Natural killer cell treated with Interleukin-12 subunit alpha and Interleukin-12 subunit beta and Interleukin-15 and Interleukin-18, amount 100 ng/mL, for 72 hours (primary cell): ENCODE results near the gene ANAPC16. TPM values are rescaled to one million over a fixed set of nuclear protein-coding genes. Genes with fewer than 3 reads are reported as not detected.
"Not testable (repeated sequence)": the region's sequence is repeated elsewhere in the genome, so short reads cannot be mapped to it uniquely, and the experiment has no call there.

Source experiments
- ATAC-seq, 2 donors: fragments of 150-1000 bp; cut with Tn5 transposase in 1 of 2; sonication (Bioruptor Pico), chemical (Tn5 transposase) in 1 of 2; 2 replicates each; pipeline ENCODE4 v1.10.0; 2021
- DNase-seq: peaks from one replicate; pipeline ENCODE4 v3.0.0; 2022; ENCODE audit warnings: low spot score
- H3K27ac Mint-ChIP-seq, 2 donors: 1 replicate in 1 of 2; 2 replicates in 1 of 2; pipeline ENCODE4 v1.8.0; 2022; ENCODE audit warnings: mixed read lengths in 2 of 2, mild to moderate bottlenecking in 1 of 2, moderate library complexity in 1 of 2
- H3K27me3 Mint-ChIP-seq, 2 donors: 1 replicate in 1 of 2; 2 replicates in 1 of 2; pipeline ENCODE4 v1.8.0; 2022; ENCODE audit warnings: mixed read lengths in 2 of 2
- H3K36me3 Mint-ChIP-seq: one replicate; pipeline ENCODE4 v1.8.0; 2022; ENCODE audit warnings: mixed read lengths
- H3K4me1 Mint-ChIP-seq, 2 donors: 1 replicate in 1 of 2; 2 replicates in 1 of 2; pipeline ENCODE4 v1.8.0; 2022; ENCODE audit warnings: low read depth in 2 of 2, mixed read lengths in 2 of 2, mild to moderate bottlenecking in 1 of 2
- H3K4me3 Mint-ChIP-seq: one replicate; pipeline ENCODE4 v1.8.0; 2022; ENCODE audit warnings: mixed read lengths
- H3K9me3 Mint-ChIP-seq: 2 replicates; pipeline ENCODE4 v1.8.0; 2022; ENCODE audit warnings: mixed read lengths
- total RNA-seq, 2 donors: library from RNA; stranded (reverse); gene quantifications; one replicate each; pipeline ENCODE4 v1.2.3, GENCODE V29; 2022

The ANAPC16 gene
- total RNA-seq, 2 donors from 2014 or later = 39.6 to 79.3 TPM

- ATAC-seq (no peak), DNase-seq (no peak)
- H3K4me3 Mint-ChIP-seq = no peak overlapping the region
- H3K4me1 Mint-ChIP-seq = peaks cover 19 to 29% of the 10 kb centered on the region in 2 donors
- no peaks in the 10 kb centered on the region for H3K27me3 Mint-ChIP-seq
- H3K36me3 Mint-ChIP-seq = no peaks in the 10 kb centered on the region
- H3K9me3 Mint-ChIP-seq = no peaks in the 10 kb centered on the region
- H3K27ac Mint-ChIP-seq = no peak overlapping the region
Measured at GRCh38 chr10:72221278-72221677, 5.5 kb downstream of the ANAPC16 start.

- Mint-ChIP-seq H3K36me3 (no peaks in the 10 kb centered on the region), H3K4me3 (peak overlapping the region; percentile 62), H3K9me3 (no peaks in the 10 kb centered on the region), H3K4me1 (peaks cover 12 to 24% of the 10 kb centered on the region in 2 donors), H3K27ac (peak overlapping the region; percentile 76 to 82), H3K27me3 (no peaks in the 10 kb centered on the region)
- DNase-seq (no peak), ATAC-seq (peak in 1 of 2 donors; percentile 62)
Measured at GRCh38 chr10:72223743-72224101, 7.9 kb downstream of the ANAPC16 start.

- not testable (repeated sequence) for ATAC-seq, DNase-seq, H3K36me3 Mint-ChIP-seq, H3K9me3 Mint-ChIP-seq, H3K27me3 Mint-ChIP-seq
- Mint-ChIP-seq H3K4me1 (peaks cover 8 to 21% of the 10 kb centered on the region in 2 donors), H3K27ac (peak overlapping the region; percentile 76 to 82), H3K4me3 (peak overlapping the region; percentile 62)
Measured at GRCh38 chr10:72224191-72224590, 8.4 kb downstream of the ANAPC16 start.

- Mint-ChIP-seq H3K4me1 (peaks cover 14 to 22% of the 10 kb centered on the region in 2 donors), H3K4me3 (no peak overlapping the region), H3K27me3 (no peaks in the 10 kb centered on the region), H3K27ac (peak overlapping the region; percentile 21 to 79), H3K9me3 (no peaks in the 10 kb centered on the region), H3K36me3 (peaks cover 5% of the 10 kb centered on the region)
- DNase-seq = no peak
- ATAC-seq = no peak
Measured at GRCh38 chr10:72226418-72227027, 10.7 kb downstream of the ANAPC16 start.

- H3K4me3 Mint-ChIP-seq = no peak overlapping the region
- peaks cover 12 to 22% of the 10 kb centered on the region in 2 donors for H3K4me1 Mint-ChIP-seq
- H3K27me3 Mint-ChIP-seq = no peaks in the 10 kb centered on the region
- no peaks in the 10 kb centered on the region for H3K9me3 Mint-ChIP-seq
- no peak for ATAC-seq
- no peak for DNase-seq
- no peak overlapping the region for H3K27ac Mint-ChIP-seq
- peaks cover 5% of the 10 kb centered on the region for H3K36me3 Mint-ChIP-seq
Measured at GRCh38 chr10:72227826-72228225, 12.0 kb downstream of the ANAPC16 start.

- no peak overlapping the region for H3K27ac Mint-ChIP-seq
- H3K4me1 Mint-ChIP-seq = peaks cover 11 to 20% of the 10 kb centered on the region in 2 donors
Measured at GRCh38 chr10:72228318-72228751, 12.5 kb downstream of the ANAPC16 start.

GRCh38 chr10:72229261-72230251 lies 13.7 kb downstream of the ANAPC16 start:
- peak overlapping the region; percentile 40 to 82 for H3K27ac Mint-ChIP-seq
- peaks cover 5% of the 10 kb centered on the region for H3K36me3 Mint-ChIP-seq
- no peak overlapping the region for H3K4me3 Mint-ChIP-seq
- no peaks in the 10 kb centered on the region for H3K9me3 Mint-ChIP-seq
- H3K4me1 Mint-ChIP-seq = peaks cover 9 to 12% of the 10 kb centered on the region in 2 donors
- DNase-seq (no peak), ATAC-seq (no peak)
- H3K27me3 Mint-ChIP-seq = no peaks in the 10 kb centered on the region

More at GRCh38 chr10:72228318-72228751, 12.5 kb downstream of the ANAPC16 start:
- ATAC-seq (no peak), DNase-seq (no peak)
- no peaks in the 10 kb centered on the region for H3K27me3 Mint-ChIP-seq
- H3K4me3 Mint-ChIP-seq = no peak overlapping the region
- peaks cover 5% of the 10 kb centered on the region for H3K36me3 Mint-ChIP-seq
- no peaks in the 10 kb centered on the region for H3K9me3 Mint-ChIP-seq

- ATAC-seq = no peak
- no peaks in the 10 kb centered on the region for H3K9me3 Mint-ChIP-seq
- peaks cover 5% of the 10 kb centered on the region for H3K36me3 Mint-ChIP-seq
- H3K27ac Mint-ChIP-seq = no peak overlapping the region
- no peak overlapping the region for H3K4me3 Mint-ChIP-seq
- H3K27me3 Mint-ChIP-seq = no peaks in the 10 kb centered on the region
- DNase-seq = no peak
- peaks cover 8 to 9% of the 10 kb centered on the region in 2 donors for H3K4me1 Mint-ChIP-seq
Measured at GRCh38 chr10:72233621-72234020, 17.8 kb downstream of the ANAPC16 start.

GRCh38 chr10:72234560-72235095 lies 18.8 kb downstream of the ANAPC16 start:
- Mint-ChIP-seq H3K4me1 (peaks cover 3 to 6% of the 10 kb centered on the region in 2 donors), H3K36me3 (peaks cover 5% of the 10 kb centered on the region), H3K27me3 (no peaks in the 10 kb centered on the region), H3K4me3 (no peak overlapping the region), H3K27ac (no peak overlapping the region), H3K9me3 (no peaks in the 10 kb centered on the region)
- no peak for ATAC-seq
- no peak for DNase-seq

- DNase-seq (no peak), ATAC-seq (no peak)
- Mint-ChIP-seq H3K9me3 (no peaks in the 10 kb centered on the region), H3K4me1 (peaks cover 0 to 8% of the 10 kb centered on the region in 2 donors), H3K27ac (no peak overlapping the region), H3K27me3 (no peaks in the 10 kb centered on the region), H3K4me3 (no peak overlapping the region), H3K36me3 (peaks cover 4% of the 10 kb centered on the region)
Measured at GRCh38 chr10:72235544-72236279, 19.9 kb downstream of the ANAPC16 start.

- ATAC-seq (no peak), DNase-seq (no peak)
- Mint-ChIP-seq H3K36me3 (no peaks in the 10 kb centered on the region), H3K27ac (no peak overlapping the region), H3K4me1 (peaks cover 7 to 24% of the 10 kb centered on the region in 2 donors), H3K4me3 (no peak overlapping the region), H3K9me3 (no peaks in the 10 kb centered on the region), H3K27me3 (no peaks in the 10 kb centered on the region)
Measured at GRCh38 chr10:72238392-72239175, 22.8 kb downstream of the ANAPC16 start.

- H3K9me3 Mint-ChIP-seq = no peaks in the 10 kb centered on the region
- H3K36me3 Mint-ChIP-seq = no peaks in the 10 kb centered on the region
- DNase-seq (no peak), ATAC-seq (no peak)
- H3K27ac Mint-ChIP-seq = peak overlapping the region in 1 of 2 donors; percentile 37
- no peak overlapping the region for H3K4me3 Mint-ChIP-seq
- peaks cover 11 to 29% of the 10 kb centered on the region in 2 donors for H3K4me1 Mint-ChIP-seq
- no peaks in the 10 kb centered on the region for H3K27me3 Mint-ChIP-seq
Measured at GRCh38 chr10:72239409-72239808, 23.6 kb downstream of the ANAPC16 start.

GRCh38 chr10:72240371-72240770 lies 24.6 kb downstream of the ANAPC16 start:
- no peak overlapping the region for H3K27ac Mint-ChIP-seq
- no peak for ATAC-seq
- no peak for DNase-seq

More at GRCh38 chr10:72240371-72240770, 24.6 kb downstream of the ANAPC16 start:
- Mint-ChIP-seq H3K4me3 (no peak overlapping the region), H3K4me1 (peaks cover 16 to 36% of the 10 kb centered on the region in 2 donors), H3K9me3 (no peaks in the 10 kb centered on the region), H3K36me3 (no peaks in the 10 kb centered on the region), H3K27me3 (no peaks in the 10 kb centered on the region)
